ENCODE results near the gene HOTAIR. TPM values are rescaled to one million over a fixed set of nuclear protein-coding genes. Genes with fewer than 3 reads are reported as not detected.

HOTAIR gene
- total RNA-seq, 1 donor from 2014 or later: not detected

GRCh38 chr12:54002278-54002914, 27.6 kb upstream of the HOTAIR start:
- ATAC-seq (no peak), DNase-seq (no peak)
- intact Hi-C loops (cut with micrococcal nuclease): no loop called here

GRCh38 chr12:54001283-54002187, 26.8 kb upstream of the HOTAIR start:
- intact Hi-C loops (cut with micrococcal nuclease): no loop called here
- no peak for ATAC-seq
- no peak for DNase-seq

- DNase-seq (no peak), ATAC-seq (no peak)
- intact Hi-C loops (cut with micrococcal nuclease): no loop called here
Observed at GRCh38 chr12:54000116-54001114, 25.7 kb upstream of the HOTAIR start, which contains the start of gene HOXC9. Gene HOXC9 (plus strand): TSS chr12:54000161. CDS start chr12:54000189, 28 bp downstream.

GRCh38 chr12:53999559-54000115, 24.9 kb upstream of the HOTAIR start:
- ATAC-seq: no peak
- intact Hi-C loops (cut with micrococcal nuclease): no loop called here
- no peak for DNase-seq

- DNase-seq: no peak
- intact Hi-C loops (cut with micrococcal nuclease): no loop called here
- no peak for ATAC-seq
Observed at GRCh38 chr12:53998900-53999236, 24.1 kb upstream of the HOTAIR start.

- intact Hi-C loops (cut with micrococcal nuclease): no loop called here
- ATAC-seq (no peak), DNase-seq (peak; percentile 11)
Observed at GRCh38 chr12:53998110-53998899, 23.6 kb upstream of the HOTAIR start.

GRCh38 chr12:53997204-53998109, 22.7 kb upstream of the HOTAIR start:
- DNase-seq: no peak
- ATAC-seq: no peak
- intact Hi-C loops (cut with micrococcal nuclease): no loop called here

GRCh38 chr12:53996240-53997203, 21.8 kb upstream of the HOTAIR start:
- no peak for ATAC-seq
- no peak for DNase-seq
- intact Hi-C loops (cut with micrococcal nuclease): no loop called here

GRCh38 chr12:53995378-53996239, 20.9 kb upstream of the HOTAIR start:
- intact Hi-C loops (cut with micrococcal nuclease): no loop called here
- ATAC-seq (peak; percentile 67), DNase-seq (no peak)

GRCh38 chr12:53995002-53995377, 20.2 kb upstream of the HOTAIR start:
- ATAC-seq (no peak), DNase-seq (no peak)
- intact Hi-C loops (cut with micrococcal nuclease): no loop called here

- ATAC-seq (no peak), DNase-seq (no peak)
- intact Hi-C loops (cut with micrococcal nuclease): no loop called here
Observed at GRCh38 chr12:53994264-53995001, 19.7 kb upstream of the HOTAIR start.

- intact Hi-C loops (cut with micrococcal nuclease): no loop called here
- ATAC-seq: no peak
- DNase-seq: no peak
Observed at GRCh38 chr12:53994009-53994263, 19.2 kb upstream of the HOTAIR start.

- no peak for DNase-seq
- no peak for ATAC-seq
- intact Hi-C loops (cut with micrococcal nuclease): no loop called here
Observed at GRCh38 chr12:53993162-53994008, 18.6 kb upstream of the HOTAIR start.

GRCh38 chr12:53992377-53992889, 17.7 kb upstream of the HOTAIR start:
- intact Hi-C loops (cut with micrococcal nuclease): no loop called here
- ATAC-seq: no peak
- no peak for DNase-seq

Data from left ventricle myocardium superior (tissue), 1 donor.